ENCODE data around the gene RABEP2. TPM values are rescaled to one million over a fixed set of nuclear protein-coding genes. Genes with fewer than 3 reads are reported as not detected.

The RABEP2 gene
- total and polyA plus RNA-seq, 9 of the 15 experiments (the other 6 are each of a cell fraction or from before 2014, with no cell fraction given) = 0.15 to 13.4 (median 3.5) TPM

DNA sequence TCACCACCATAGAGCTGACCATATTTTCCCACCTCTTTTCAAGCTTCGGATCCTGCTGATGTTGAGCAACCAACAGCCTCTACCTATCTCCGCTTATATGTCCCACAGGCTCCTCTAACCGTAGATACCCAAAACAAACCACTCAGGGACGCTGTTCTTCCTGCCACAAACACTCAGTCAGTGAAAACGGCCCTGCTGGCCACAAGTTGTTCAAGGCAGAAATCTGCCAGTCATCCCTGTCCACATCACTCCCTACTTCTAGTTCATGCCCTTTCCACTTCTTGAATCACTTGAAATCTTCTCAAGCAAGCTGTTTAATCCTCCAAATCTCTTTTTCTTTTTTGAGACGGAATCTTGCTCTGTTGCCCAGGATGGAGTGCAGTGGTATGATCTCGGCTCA lies 7.9 kb downstream of the RABEP2 start (continued):
- TF ChIP-seq, protein P1, sequence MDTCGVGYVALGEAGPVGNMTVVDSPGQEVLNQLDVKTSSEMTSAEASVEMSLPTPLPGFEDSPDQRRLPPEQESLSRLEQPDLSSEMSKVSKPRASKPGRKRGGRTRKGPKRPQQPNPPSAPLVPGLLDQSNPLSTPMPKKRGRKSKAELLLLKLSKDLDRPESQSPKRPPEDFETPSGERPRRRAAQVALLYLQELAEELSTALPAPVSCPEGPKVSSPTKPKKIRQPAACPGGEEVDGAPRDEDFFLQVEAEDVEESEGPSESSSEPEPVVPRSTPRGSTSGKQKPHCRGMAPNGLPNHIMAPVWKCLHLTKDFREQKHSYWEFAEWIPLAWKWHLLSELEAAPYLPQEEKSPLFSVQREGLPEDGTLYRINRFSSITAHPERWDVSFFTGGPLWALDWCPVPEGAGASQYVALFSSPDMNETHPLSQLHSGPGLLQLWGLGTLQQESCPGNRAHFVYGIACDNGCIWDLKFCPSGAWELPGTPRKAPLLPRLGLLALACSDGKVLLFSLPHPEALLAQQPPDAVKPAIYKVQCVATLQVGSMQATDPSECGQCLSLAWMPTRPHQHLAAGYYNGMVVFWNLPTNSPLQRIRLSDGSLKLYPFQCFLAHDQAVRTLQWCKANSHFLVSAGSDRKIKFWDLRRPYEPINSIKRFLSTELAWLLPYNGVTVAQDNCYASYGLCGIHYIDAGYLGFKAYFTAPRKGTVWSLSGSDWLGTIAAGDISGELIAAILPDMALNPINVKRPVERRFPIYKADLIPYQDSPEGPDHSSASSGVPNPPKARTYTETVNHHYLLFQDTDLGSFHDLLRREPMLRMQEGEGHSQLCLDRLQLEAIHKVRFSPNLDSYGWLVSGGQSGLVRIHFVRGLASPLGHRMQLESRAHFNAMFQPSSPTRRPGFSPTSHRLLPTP (IDR thresholded peaks at IDR 0.05; ENCODE audit: borderline replicate concordance, extremely low read depth, insufficient read length) = no peak
- TF ChIP-seq NFE2 (IDR thresholded peaks at IDR 0.05; ENCODE audit: low read depth) (peak; percentile 61; the same call in 1 of the 2 replicates), MED1 (CRISPR knock-in tag; IDR thresholded peaks at IDR 0.05; ENCODE audit: borderline replicate concordance) (no peak), ZNF76 (CRISPR knock-in tag; IDR thresholded peaks at IDR 0.05; ENCODE audit: borderline replicate concordance) (no peak), HNRNPK (IDR thresholded peaks at IDR 0.05; ENCODE audit: low read depth, low read length, poor library complexity, severe bottlenecking) (no peak), C11orf30 (IDR thresholded peaks at IDR 0.05; ENCODE audit: low read depth) (peak; percentile 65), ZNF707 (CRISPR knock-in tag; conservative IDR thresholded peaks at IDR 0.05) (no peak), TRIM24 (IDR thresholded peaks at IDR 0.05) (no peak), TAL1 (IDR thresholded peaks at IDR 0.05) (no peak)
- TF ChIP-seq, protein P2, sequence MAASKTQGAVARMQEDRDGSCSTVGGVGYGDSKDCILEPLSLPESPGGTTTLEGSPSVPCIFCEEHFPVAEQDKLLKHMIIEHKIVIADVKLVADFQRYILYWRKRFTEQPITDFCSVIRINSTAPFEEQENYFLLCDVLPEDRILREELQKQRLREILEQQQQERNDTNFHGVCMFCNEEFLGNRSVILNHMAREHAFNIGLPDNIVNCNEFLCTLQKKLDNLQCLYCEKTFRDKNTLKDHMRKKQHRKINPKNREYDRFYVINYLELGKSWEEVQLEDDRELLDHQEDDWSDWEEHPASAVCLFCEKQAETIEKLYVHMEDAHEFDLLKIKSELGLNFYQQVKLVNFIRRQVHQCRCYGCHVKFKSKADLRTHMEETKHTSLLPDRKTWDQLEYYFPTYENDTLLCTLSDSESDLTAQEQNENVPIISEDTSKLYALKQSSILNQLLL (CRISPR knock-in tag; IDR thresholded peaks at IDR 0.05; ENCODE audit: borderline replicate concordance) = no peak
- TF ChIP-seq, protein P3, sequence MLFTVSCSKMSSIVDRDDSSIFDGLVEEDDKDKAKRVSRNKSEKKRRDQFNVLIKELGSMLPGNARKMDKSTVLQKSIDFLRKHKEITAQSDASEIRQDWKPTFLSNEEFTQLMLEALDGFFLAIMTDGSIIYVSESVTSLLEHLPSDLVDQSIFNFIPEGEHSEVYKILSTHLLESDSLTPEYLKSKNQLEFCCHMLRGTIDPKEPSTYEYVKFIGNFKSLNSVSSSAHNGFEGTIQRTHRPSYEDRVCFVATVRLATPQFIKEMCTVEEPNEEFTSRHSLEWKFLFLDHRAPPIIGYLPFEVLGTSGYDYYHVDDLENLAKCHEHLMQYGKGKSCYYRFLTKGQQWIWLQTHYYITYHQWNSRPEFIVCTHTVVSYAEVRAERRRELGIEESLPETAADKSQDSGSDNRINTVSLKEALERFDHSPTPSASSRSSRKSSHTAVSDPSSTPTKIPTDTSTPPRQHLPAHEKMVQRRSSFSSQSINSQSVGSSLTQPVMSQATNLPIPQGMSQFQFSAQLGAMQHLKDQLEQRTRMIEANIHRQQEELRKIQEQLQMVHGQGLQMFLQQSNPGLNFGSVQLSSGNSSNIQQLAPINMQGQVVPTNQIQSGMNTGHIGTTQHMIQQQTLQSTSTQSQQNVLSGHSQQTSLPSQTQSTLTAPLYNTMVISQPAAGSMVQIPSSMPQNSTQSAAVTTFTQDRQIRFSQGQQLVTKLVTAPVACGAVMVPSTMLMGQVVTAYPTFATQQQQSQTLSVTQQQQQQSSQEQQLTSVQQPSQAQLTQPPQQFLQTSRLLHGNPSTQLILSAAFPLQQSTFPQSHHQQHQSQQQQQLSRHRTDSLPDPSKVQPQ (CRISPR knock-in tag; IDR thresholded peaks at IDR 0.05; ENCODE audit: borderline replicate concordance) = no peak
- TF ChIP-seq, protein P4, sequence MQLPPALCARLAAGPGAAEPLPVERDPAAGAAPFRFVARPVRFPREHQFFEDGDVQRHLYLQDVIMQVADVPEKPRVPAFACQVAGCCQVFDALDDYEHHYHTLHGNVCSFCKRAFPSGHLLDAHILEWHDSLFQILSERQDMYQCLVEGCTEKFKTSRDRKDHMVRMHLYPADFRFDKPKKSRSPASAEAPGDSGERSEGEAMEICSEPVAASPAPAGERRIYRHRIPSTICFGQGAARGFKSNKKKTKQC (CRISPR knock-in tag; IDR thresholded peaks at IDR 0.05) = no peak
- TF ChIP-seq, protein P5, sequence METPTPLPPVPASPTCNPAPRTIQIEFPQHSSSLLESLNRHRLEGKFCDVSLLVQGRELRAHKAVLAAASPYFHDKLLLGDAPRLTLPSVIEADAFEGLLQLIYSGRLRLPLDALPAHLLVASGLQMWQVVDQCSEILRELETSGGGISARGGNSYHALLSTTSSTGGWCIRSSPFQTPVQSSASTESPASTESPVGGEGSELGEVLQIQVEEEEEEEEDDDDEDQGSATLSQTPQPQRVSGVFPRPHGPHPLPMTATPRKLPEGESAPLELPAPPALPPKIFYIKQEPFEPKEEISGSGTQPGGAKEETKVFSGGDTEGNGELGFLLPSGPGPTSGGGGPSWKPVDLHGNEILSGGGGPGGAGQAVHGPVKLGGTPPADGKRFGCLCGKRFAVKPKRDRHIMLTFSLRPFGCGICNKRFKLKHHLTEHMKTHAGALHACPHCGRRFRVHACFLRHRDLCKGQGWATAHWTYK (CRISPR knock-in tag; IDR thresholded peaks at IDR 0.05) = no peak
- TF ChIP-seq, protein P6, sequence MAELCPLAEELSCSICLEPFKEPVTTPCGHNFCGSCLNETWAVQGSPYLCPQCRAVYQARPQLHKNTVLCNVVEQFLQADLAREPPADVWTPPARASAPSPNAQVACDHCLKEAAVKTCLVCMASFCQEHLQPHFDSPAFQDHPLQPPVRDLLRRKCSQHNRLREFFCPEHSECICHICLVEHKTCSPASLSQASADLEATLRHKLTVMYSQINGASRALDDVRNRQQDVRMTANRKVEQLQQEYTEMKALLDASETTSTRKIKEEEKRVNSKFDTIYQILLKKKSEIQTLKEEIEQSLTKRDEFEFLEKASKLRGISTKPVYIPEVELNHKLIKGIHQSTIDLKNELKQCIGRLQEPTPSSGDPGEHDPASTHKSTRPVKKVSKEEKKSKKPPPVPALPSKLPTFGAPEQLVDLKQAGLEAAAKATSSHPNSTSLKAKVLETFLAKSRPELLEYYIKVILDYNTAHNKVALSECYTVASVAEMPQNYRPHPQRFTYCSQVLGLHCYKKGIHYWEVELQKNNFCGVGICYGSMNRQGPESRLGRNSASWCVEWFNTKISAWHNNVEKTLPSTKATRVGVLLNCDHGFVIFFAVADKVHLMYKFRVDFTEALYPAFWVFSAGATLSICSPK (IDR thresholded peaks at IDR 0.05; ENCODE audit: borderline replicate concordance) = no peak
- TF ChIP-seq, protein P7, sequence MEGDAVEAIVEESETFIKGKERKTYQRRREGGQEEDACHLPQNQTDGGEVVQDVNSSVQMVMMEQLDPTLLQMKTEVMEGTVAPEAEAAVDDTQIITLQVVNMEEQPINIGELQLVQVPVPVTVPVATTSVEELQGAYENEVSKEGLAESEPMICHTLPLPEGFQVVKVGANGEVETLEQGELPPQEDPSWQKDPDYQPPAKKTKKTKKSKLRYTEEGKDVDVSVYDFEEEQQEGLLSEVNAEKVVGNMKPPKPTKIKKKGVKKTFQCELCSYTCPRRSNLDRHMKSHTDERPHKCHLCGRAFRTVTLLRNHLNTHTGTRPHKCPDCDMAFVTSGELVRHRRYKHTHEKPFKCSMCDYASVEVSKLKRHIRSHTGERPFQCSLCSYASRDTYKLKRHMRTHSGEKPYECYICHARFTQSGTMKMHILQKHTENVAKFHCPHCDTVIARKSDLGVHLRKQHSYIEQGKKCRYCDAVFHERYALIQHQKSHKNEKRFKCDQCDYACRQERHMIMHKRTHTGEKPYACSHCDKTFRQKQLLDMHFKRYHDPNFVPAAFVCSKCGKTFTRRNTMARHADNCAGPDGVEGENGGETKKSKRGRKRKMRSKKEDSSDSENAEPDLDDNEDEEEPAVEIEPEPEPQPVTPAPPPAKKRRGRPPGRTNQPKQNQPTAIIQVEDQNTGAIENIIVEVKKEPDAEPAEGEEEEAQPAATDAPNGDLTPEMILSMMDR (IDR thresholded peaks at IDR 0.05 in 2 of 3, conservative IDR thresholded peaks at IDR 0.05 in 1 of 3; ENCODE audit: insufficient read depth in 2 of 3, low read depth in 1 of 3, low read length in 3 of 3) = peak; percentile 26 to 78 (median 49); a peak in 4 of 6 replicates
